ENCODE results near the gene RPS6KL1. TPM values are rescaled to one million over a fixed set of nuclear protein-coding genes. Genes with fewer than 3 reads are reported as not detected.

The RPS6KL1 gene
- total RNA-seq, 1 donor: 0.09 TPM

DNA sequence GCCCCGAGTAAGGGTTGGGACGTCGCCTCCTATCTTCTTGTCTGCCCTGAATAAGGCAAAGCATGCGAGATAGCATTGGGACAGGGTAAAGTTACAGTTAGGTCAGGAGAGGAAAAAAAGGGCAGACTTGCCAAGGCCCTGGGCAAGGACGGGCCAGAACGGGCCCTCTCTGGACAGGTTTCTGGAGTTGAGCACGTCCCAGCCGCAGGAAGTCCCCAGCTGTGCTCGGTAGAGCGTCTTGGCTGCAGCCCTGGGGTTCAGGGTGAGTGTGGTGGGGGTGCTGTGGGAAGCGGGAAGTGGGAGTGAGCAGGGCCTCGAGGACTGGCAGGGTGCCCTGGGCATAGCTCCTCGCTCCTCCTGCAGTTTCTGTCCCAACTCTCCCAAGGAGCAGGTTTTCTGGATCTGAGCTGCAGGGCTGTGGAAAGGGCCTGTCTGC is 5.4 kb downstream of the RPS6KL1 start:
- no peak overlapping the region for H3K4me3 ChIP-seq (ENCODE audit: low read depth, low read length)
- DNase-seq (ENCODE audit: low read depth): peak; percentile 42

GRCh38 chr14:74917178-74917543 is 5.9 kb downstream of the RPS6KL1 start:
- H3K4me3 ChIP-seq (ENCODE audit: low read depth, low read length): no peak overlapping the region
- no peak for DNase-seq (ENCODE audit: low read depth)
- no peak for TF ChIP-seq CTCF (IDR thresholded peaks at IDR 0.05; ENCODE audit: insufficient read depth, low read length)

More for the DNA sequence above, 5.4 kb downstream of the RPS6KL1 start:
- no peak for TF ChIP-seq CTCF (IDR thresholded peaks at IDR 0.05; ENCODE audit: insufficient read depth, low read length)

DNA sequence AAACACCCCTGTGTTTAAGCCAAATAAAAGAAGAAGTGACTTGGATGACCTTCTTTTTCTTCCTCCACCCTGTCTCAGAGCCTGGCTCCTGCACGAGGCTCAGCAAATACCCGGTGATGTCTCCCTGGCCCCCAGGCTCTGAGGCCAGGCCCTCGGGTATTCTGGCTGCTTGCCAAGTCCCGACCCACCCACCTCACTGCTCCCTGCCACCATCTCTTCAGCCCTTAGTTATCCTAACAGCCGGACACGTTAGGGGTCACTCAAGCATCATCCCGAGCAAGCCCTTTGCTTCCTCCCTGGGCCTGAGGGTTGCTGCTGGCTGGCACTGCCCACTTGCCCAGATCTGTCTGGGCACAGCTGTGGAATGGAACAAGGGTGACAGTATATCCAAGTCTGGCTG is 7.2 kb downstream of the RPS6KL1 start:
- no peak for TF ChIP-seq CTCF (IDR thresholded peaks at IDR 0.05; ENCODE audit: insufficient read depth, low read length)
- DNase-seq (ENCODE audit: low read depth): no peak
- no peak overlapping the region for H3K4me3 ChIP-seq (ENCODE audit: low read depth, low read length)

DNA sequence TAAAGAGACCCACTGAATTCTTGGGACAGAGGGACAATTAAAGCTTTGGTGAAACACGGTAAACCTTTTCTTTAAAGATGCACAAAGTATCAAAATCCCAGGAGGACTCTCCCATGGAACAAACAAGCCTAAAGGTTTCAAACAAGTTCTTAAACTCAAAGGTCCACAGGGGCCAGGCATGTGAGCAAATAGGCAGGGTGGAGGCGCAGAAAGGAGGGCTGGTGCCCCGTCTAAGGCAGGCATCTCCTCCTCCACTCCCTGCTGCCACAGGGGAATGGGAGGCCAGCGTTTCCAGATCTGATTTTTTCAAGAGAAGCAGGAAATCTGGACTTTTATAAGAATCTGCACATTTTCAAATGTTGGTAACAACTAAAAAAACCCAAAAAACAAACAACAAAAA is 7.6 kb downstream of the RPS6KL1 start:
- no peak overlapping the region for H3K4me3 ChIP-seq (ENCODE audit: low read depth, low read length)
- TF ChIP-seq CTCF (IDR thresholded peaks at IDR 0.05; ENCODE audit: insufficient read depth, low read length): no peak
- DNase-seq (ENCODE audit: low read depth): no peak

- DNase-seq (ENCODE audit: low read depth): peak; percentile 87
- no peak overlapping the region for H3K4me3 ChIP-seq (ENCODE audit: low read depth, low read length)
Measured at GRCh38 chr14:74913986-74914573, 9.0 kb downstream of the RPS6KL1 start.

DNA sequence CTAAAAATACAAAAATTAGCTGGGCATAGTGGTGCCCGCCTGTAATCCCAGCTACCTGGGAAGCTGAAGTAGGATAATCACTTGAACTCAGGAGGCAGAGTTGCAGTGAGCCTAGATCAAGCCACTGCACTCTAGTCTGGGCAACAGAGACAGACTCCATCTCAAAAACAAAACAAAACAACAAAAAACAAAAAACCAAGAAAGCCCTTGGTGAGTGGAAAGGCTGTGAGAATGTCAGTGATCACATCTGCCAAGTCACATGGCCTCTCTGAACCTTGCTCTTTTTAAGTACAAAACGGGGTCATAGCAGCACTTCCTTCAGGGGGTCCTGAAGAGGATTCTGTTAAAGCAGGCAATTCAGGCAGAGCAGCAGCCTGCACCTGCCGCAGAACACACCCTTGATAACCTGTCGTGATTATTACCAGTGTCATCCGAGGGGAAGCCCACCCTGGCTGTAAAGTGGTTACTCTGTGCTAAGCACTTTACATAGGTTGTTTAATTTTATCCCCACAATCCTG is 9.6 kb downstream of the RPS6KL1 start:
- no peak for TF ChIP-seq CTCF (IDR thresholded peaks at IDR 0.05; ENCODE audit: insufficient read depth, low read length)
- no peak for DNase-seq (ENCODE audit: low read depth)

More at GRCh38 chr14:74913986-74914573, 9.0 kb downstream of the RPS6KL1 start:
- peak; percentile 93 for TF ChIP-seq CTCF (IDR thresholded peaks at IDR 0.05; ENCODE audit: insufficient read depth, low read length)

DNA sequence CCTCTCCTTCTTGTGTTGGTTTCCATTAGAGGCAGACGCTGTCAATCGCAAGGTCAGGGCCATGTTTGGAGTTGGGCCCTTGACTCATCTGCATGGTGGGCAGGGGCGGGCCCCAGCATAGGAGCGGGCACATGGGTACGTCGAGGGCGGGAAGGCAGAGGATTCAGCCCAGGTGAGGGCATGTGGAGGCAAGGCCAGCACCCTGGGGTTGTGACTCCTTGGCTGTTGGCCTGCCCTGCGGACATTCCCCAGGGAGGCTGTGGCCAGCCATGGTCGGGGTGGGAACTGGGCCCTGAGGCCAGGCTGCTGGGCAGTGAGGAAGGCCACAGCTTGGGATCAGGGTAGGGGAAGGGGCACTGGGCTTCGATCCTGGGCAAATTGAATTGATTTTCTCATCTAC is 10.3 kb downstream of the RPS6KL1 start:
- DNase-seq (ENCODE audit: low read depth): no peak
- H3K4me3 ChIP-seq (ENCODE audit: low read depth, low read length): no peak overlapping the region
- no peak for TF ChIP-seq CTCF (IDR thresholded peaks at IDR 0.05; ENCODE audit: insufficient read depth, low read length)

More for the DNA sequence above, 9.6 kb downstream of the RPS6KL1 start:
- H3K4me3 ChIP-seq (ENCODE audit: low read depth, low read length): no peak overlapping the region
